ENCODE measurements around the gene TYRP1.

DNA sequence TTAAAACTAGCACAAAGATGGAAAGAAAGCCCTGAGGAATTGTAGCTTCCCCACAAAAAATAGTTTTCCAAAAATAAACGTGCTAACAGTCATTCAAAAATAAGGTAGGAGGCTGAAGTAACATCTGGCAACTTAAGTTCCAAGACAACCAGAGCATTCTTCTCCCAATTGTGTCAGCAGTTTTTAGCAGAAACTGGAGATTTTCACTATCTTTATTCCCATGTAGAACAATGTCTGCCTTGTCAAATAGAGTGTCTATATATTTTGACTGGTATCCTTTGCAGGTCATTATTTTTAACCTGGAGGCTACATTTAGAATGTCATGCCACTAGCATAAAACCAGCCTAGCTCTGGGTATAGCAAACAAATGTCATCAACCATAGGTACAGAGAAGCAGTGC is 10.8 kb downstream of the TYRP1 start:
- no peak for TF ChIP-seq CTCF (IDR thresholded peaks at IDR 0.05)
- no peak for TF ChIP-seq POLR2A (IDR thresholded peaks at IDR 0.05)

Data from lower leg skin (tissue), 3 donors.